IPS DF 19.7 (cell line): Measurements from ENCODE around the gene SLC34A3.

Source experiments
- DNase-seq: peaks from one replicate; pipeline ENCODE4 v3.0.0-alpha.2; 2013; ENCODE audit warnings: low read depth, low spot score

The SLC34A3 gene

GRCh38 chr9:137275588-137276472 lies 45.1 kb downstream of the SLC34A3 start:
- no peak for DNase-seq

- no peak for DNase-seq
Observed at GRCh38 chr9:137276473-137277328, 46.0 kb downstream of the SLC34A3 start.

- DNase-seq = no peak
Observed at GRCh38 chr9:137277329-137278041, 46.8 kb downstream of the SLC34A3 start, which contains the start of gene TOR4A. TSS of gene TOR4A (plus strand) at chr9:137277726. CDS start at chr9:137278690, 964 bp downstream.

- no peak for DNase-seq
Observed at GRCh38 chr9:137278061-137278701, 47.5 kb downstream of the SLC34A3 start.

GRCh38 chr9:137278721-137279711 lies 48.3 kb downstream of the SLC34A3 start:
- DNase-seq = no peak

GRCh38 chr9:137279741-137280473 lies 49.2 kb downstream of the SLC34A3 start:
- no peak for DNase-seq

GRCh38 chr9:137280474-137281344 lies 50.0 kb downstream of the SLC34A3 start:
- DNase-seq = no peak

GRCh38 chr9:137281345-137282116 lies 50.8 kb downstream of the SLC34A3 start:
- DNase-seq = no peak
